LNCAP (cell line): ENCODE results near the gene MDM4.

Source experiments
- TF ChIP-seq, protein P1 (sequence below): fragments of 450-650 bp; IDR thresholded peaks from 2 replicates; pipeline ENCODE4 v1.5.1; 2017; ENCODE audit warnings: mild to moderate bottlenecking

The MDM4 gene

DNA sequence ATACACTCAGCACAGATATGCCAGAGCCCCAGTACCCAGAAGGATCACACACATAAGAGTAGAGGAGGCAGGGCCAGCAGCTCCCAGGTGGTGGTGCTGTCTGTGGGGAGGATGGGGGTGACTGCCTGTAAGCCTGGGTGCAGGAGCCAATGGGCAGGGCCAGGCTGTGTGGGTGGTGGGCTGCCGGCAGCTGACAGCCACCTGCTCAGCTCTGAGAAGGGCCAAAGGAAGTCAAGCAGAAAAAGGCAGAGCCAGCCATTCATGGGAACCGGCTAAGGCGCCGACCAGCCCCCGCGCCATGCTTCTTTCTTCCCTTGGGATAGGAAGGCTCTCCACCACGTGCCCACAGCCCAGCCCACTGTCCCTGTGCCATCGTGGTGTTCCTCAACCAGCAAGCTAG is 35.7 kb upstream of the MDM4 start:
- TF ChIP-seq, protein P1, sequence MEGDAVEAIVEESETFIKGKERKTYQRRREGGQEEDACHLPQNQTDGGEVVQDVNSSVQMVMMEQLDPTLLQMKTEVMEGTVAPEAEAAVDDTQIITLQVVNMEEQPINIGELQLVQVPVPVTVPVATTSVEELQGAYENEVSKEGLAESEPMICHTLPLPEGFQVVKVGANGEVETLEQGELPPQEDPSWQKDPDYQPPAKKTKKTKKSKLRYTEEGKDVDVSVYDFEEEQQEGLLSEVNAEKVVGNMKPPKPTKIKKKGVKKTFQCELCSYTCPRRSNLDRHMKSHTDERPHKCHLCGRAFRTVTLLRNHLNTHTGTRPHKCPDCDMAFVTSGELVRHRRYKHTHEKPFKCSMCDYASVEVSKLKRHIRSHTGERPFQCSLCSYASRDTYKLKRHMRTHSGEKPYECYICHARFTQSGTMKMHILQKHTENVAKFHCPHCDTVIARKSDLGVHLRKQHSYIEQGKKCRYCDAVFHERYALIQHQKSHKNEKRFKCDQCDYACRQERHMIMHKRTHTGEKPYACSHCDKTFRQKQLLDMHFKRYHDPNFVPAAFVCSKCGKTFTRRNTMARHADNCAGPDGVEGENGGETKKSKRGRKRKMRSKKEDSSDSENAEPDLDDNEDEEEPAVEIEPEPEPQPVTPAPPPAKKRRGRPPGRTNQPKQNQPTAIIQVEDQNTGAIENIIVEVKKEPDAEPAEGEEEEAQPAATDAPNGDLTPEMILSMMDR: no peak

DNA sequence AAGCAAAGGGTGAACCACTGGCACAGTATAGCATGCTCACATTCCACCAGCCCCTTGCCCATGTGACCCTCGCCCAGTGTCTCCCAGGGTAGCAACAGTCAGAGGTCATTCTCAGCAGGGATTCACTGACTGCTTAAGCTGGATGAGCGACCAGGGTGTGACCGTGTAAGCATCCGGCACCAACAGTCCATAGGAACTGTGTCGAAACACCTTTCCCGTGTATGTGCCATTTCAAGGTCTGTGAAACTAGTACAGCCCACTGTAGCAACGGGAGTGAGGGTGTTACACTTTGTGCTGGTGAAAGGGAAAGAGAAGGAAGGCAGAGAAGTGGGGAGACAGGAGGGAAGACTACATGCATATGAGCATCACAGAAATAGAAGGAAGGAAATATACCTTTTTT is 32.4 kb upstream of the MDM4 start:
- TF ChIP-seq, protein P1: no peak

DNA sequence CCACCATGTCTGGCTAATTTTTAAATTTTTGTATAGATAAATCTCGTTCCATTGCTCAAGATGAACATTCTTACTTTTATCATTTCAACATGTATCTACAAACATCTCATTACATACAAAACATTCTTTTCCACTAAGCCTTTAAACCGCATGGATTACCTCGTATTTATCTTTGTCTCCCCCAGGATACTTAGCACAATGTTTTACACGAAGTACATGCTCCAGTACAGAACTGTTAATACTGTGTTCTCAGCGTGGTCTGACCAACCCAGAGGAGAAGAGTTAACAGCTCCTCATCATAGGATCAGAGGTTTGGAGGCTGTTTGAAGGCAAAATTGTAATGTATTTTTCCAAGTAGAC is 29.0 kb upstream of the MDM4 start:
- TF ChIP-seq, protein P1: no peak

DNA sequence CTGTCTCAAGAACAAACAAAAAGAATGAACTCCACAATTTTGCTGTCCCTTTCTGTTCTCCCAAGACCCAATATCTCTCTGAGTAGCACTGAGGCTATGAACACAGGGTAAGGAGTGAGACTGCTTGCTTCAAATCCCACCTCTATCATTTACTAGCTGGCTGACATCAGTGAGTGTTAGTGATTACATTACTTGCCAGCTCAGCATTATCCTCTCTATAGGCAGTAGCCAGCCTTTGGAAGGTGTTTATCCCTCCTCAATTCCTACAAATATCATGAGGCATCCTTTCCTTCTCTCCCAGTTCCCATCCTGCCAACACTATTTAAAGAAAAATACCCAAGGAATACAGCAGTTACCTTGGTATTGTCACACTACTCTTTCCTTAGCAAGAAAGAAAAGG is 24.6 kb upstream of the MDM4 start:
- TF ChIP-seq, protein P1: no peak

DNA sequence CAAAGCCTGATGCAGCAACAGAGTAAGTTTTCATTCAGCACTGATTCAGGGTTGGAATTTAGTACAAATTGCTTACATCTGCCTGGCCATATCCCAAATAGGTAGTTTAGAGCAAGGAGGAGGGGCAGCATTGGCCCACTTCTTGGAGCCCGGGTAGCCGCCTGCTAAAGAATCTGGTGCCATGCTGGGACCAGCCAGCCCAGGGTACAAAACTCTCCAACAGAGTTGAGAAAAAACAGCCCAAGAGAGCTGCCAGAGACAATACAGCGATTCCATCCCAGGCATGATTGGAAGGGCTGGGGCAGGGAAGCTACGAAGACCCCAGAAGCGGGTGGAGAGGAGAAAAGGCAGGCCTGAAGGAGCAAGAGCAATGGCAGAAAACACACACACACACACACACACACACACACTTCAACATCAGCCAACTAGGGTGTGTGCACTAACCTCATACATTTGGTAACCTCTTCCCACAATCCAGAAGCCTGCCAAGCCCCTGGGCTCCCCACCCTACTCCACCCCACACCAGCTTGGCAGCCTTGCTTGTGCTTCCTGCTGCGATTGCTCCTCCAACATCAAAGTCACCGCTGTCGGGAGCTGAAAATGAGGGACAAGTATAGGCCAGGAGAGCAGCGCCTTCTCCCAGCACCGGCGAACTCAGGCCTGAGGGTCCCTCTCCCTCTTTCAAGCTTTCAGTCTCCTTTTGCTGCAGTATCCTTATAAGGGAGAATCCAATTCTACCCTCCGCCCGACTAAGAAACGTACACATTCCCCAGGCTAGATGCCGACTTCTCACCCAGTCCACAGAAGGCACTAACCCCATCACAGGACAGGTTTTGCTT is 22.8 kb upstream of the MDM4 start:
- TF ChIP-seq, protein P1: no peak

DNA sequence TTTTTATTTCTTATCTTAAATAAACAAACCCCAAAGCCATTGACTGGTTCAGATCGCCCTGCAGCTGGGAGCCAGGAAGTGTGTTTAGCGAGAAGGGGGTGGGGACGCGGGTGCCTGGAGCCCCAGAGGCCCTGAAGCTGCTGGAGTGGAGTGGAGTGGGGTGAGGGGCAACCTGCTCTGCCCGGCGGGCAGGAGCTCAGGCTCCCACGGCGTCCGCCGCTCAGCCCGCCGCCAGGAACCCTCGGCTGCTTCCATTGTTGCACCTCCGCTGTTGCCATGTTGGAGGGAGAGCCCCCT is 22.3 kb upstream of the MDM4 start:
- TF ChIP-seq, protein P1: no peak

DNA sequence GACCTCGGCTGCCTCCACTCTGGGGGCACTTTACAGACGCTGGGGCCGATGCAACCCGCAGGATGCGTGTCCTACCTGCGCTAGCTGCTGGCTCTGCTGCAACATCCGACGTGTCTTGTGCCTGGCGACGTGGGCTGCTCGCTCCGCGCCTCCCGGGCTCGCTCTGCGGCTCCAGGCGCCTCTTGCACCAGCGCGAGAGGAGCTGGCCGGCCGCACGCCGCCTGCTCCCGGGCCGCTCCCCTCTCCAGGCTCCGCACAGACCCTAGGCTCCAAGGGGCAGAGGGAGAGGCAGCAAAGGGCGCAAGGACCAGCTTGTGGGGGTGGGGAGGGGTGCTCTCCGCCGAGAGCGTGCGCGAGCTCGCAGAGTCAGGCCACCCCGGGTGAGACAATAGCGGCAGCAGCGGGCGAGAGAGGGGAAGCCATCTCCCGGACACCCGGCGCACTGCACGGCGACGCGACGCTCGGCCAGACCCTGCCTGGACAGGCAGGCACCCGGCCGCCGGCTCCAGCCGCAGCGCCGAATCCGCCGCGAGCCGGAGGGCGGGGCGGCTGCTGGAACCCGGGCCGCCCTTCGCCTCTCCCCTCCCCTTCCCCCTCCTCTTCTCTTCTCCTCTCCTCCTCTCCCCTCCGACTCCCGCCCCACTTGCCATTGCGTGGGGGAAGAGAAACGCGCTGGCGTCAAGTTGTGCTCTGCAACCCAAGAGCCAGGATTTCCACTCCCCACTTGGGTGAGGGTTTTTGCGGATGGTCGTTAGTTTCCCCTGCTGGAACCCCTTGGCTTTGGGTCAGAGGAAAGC is 21.7 kb upstream of the MDM4 start, which contains the start of gene PIK3C2B:
TSS of gene PIK3C2B (minus strand) at position 525 of the 797 bp plus-strand sequence. CDS start 25,003 bp downstream, outside the sequence.
- TF ChIP-seq, protein P1: peak; percentile 57
